Upper lobe of left lung (tissue), 6 donors: ENCODE measurements around the gene ADNP. TPM values are rescaled to one million over a fixed set of nuclear protein-coding genes. Genes with fewer than 3 reads are reported as not detected.

Source experiments
- ATAC-seq, 2 donors: fragments of 200-7000 bp; cut with Tn5 transposase; one replicate each; pipeline ENCODE4 v1.9.1; 2022; ENCODE audit warnings: mild to moderate bottlenecking in 2 of 2, moderate library complexity in 2 of 2; ENCODE audit not compliant: low FRiP score in 2 of 2
- DNase-seq, 2 donors: peaks; one replicate each; pipeline ENCODE4 v3.0.0-alpha.2; 2019 to 2020
- H3K27ac ChIP-seq, 4 donors: fragments of 200-600 bp; sonication (generic); one replicate each; pipeline ENCODE4 v1.5.1; 2016 to 2019
- H3K27me3 ChIP-seq, 4 donors: fragments of 200-600 bp; sonication (generic); one replicate each; pipeline ENCODE4 v1.5.1; 2017 to 2019
- H3K36me3 ChIP-seq, 4 donors: fragments of 200-600 bp; sonication (generic); one replicate each; pipeline ENCODE4 v1.5.1; 2016 to 2019
- H3K4me1 ChIP-seq, 4 donors: fragments of 200-600 bp; sonication (generic); one replicate each; pipeline ENCODE4 v1.5.1; 2018 to 2019
- H3K4me3 ChIP-seq, 4 donors: fragments of 200-600 bp; sonication (generic); one replicate each; pipeline ENCODE4 v1.5.1; 2017 to 2019; ENCODE audit warnings: mild to moderate bottlenecking in 2 of 4, moderate library complexity in 1 of 4
- H3K9me3 ChIP-seq, 4 donors: fragments of 200-600 bp; sonication (generic); one replicate each; pipeline ENCODE4 v1.5.1; 2018 to 2019
- CTCF ChIP-seq, 6 experiments: fragments of 450-650 bp in 4 of 6; fragments of 200-600 bp in 2 of 6; sonication (generic) in 2 of 6; IDR thresholded peaks; one replicate each; pipeline ENCODE4 v1.5.1; 2016 to 2019; ENCODE audit warnings: antibody characterized with exemption in 6 of 6
- EP300 ChIP-seq, 4 donors: sonication (generic); formaldehyde crosslinking; IDR thresholded peaks; one replicate each; pipeline ENCODE4 v1.5.1; 2017; ENCODE audit warnings: antibody characterized with exemption in 4 of 4, control low read depth in 2 of 4
- POLR2A ChIP-seq, 4 donors: fragments of 450-650 bp; IDR thresholded peaks; one replicate each; pipeline ENCODE4 v1.5.1; 2016 to 2017; ENCODE audit warnings: antibody characterized with exemption in 4 of 4, mild to moderate bottlenecking in 2 of 4
- POLR2AphosphoS5 ChIP-seq, 2 donors: sonication (generic); formaldehyde crosslinking; IDR thresholded peaks; one replicate each; pipeline ENCODE4 v1.5.1; 2017; ENCODE audit warnings: antibody characterized with exemption in 2 of 2
- WGBS, 2 donors: methylation state at CpG; one replicate each; pipeline ENCODE4 v1.1.5; 2017 to 2018; 5-methylcytosine and 5-hydroxymethylcytosine counted together
- total RNA-seq, 6 donors: library from RNA; depleted of rRNA in 4 of 6; stranded (reverse); fragments of >200 nt in 4 of 6; gene quantifications; one replicate each; pipeline versions ENCODE4 v1.1.0 to v1.2.1, GENCODE V29; 2016 to 2021
- donor health status: DM: no; HTN: no; CAD: no; lungs with moderate emphysema.
- donor health status: DM: no; HTN: yes; CAD: no; lungs with severe emphysema.

Gene ADNP
- total RNA-seq, 6 donors from 2014 or later = 27.3 to 72.6 (median 45.0) TPM

- H3K36me3 ChIP-seq = no peaks in the 10 kb centered on the region
- H3K4me3 ChIP-seq = no peak overlapping the region
- H3K4me1 ChIP-seq = peaks cover 47 to 69% (median 60%) of the 10 kb centered on the region in 4 donors
- no peak for TF ChIP-seq EP300 (IDR thresholded peaks at IDR 0.05)
- TF ChIP-seq POLR2A (IDR thresholded peaks at IDR 0.05) = no peak
- TF ChIP-seq CTCF (IDR thresholded peaks at IDR 0.05) = no peak
- no peak for TF ChIP-seq POLR2AphosphoS5 (IDR thresholded peaks at IDR 0.05)
- no peaks in the 10 kb centered on the region for H3K9me3 ChIP-seq
- 44 to 45% methylated on average over 3 of the region's 3 CpGs for WGBS, 2 donors
- peak overlapping the region in 1 of 4 donors; percentile 14 for H3K27ac ChIP-seq
- ATAC-seq = no peak
- H3K27me3 ChIP-seq = no peaks in the 10 kb centered on the region
- no peak for DNase-seq
These were observed 15.8 kb downstream of the ADNP start for GRCh38 chr20:50915424-50915823.

GRCh38 chr20:50913690-50914375 lies 17.4 kb downstream of the ADNP start:
- peaks cover 38 to 55% (median 50%) of the 10 kb centered on the region in 4 donors for H3K4me1 ChIP-seq

GRCh38 chr20:50911716-50912115 lies 19.5 kb downstream of the ADNP start:
- H3K9me3 ChIP-seq = no peaks in the 10 kb centered on the region
- H3K27me3 ChIP-seq = no peaks in the 10 kb centered on the region
- 70 to 74% methylated on average over 1 of the region's 1 CpG for WGBS, 2 donors
- TF ChIP-seq POLR2AphosphoS5 (IDR thresholded peaks at IDR 0.05) (no peak), CTCF (IDR thresholded peaks at IDR 0.05) (no peak), EP300 (IDR thresholded peaks at IDR 0.05) (no peak), POLR2A (IDR thresholded peaks at IDR 0.05) (no peak)
- H3K4me3 ChIP-seq = no peak overlapping the region
- ATAC-seq (no peak), DNase-seq (no peak)
- peaks cover 35 to 40% (median 38%) of the 10 kb centered on the region in 4 donors for H3K4me1 ChIP-seq
- H3K36me3 ChIP-seq = no peaks in the 10 kb centered on the region
- H3K27ac ChIP-seq = no peak overlapping the region

More at GRCh38 chr20:50913690-50914375, 17.4 kb downstream of the ADNP start:
- WGBS, 2 donors = 66 to 71% methylated on average over 2 of the region's 2 CpGs
- no peak overlapping the region for H3K4me3 ChIP-seq
- no peaks in the 10 kb centered on the region for H3K36me3 ChIP-seq
- no peak for TF ChIP-seq POLR2A (IDR thresholded peaks at IDR 0.05)
- no peak for TF ChIP-seq EP300 (IDR thresholded peaks at IDR 0.05)
- TF ChIP-seq CTCF (IDR thresholded peaks at IDR 0.05) = no peak
- TF ChIP-seq POLR2AphosphoS5 (IDR thresholded peaks at IDR 0.05) = no peak
- H3K27ac ChIP-seq = no peak overlapping the region
- no peak for DNase-seq
- no peaks in the 10 kb centered on the region for H3K27me3 ChIP-seq
- H3K9me3 ChIP-seq = no peaks in the 10 kb centered on the region
- ATAC-seq = peak in 1 of 2 donors; percentile 66

GRCh38 chr20:50911030-50911429 lies 20.2 kb downstream of the ADNP start:
- ATAC-seq = no peak
- Histone ChIP-seq H3K4me3 (no peak overlapping the region), H3K27me3 (no peaks in the 10 kb centered on the region), H3K4me1 (peaks cover 28 to 33% (median 31%) of the 10 kb centered on the region in 4 donors), H3K27ac (no peak overlapping the region), H3K36me3 (no peaks in the 10 kb centered on the region), H3K9me3 (no peaks in the 10 kb centered on the region)
- TF ChIP-seq POLR2A (IDR thresholded peaks at IDR 0.05) (no peak), CTCF (IDR thresholded peaks at IDR 0.05) (no peak), POLR2AphosphoS5 (IDR thresholded peaks at IDR 0.05) (no peak)
- no peak for DNase-seq
- WGBS, 2 donors = 75 to 82% methylated on average over 3 of the region's 3 CpGs

- Histone ChIP-seq H3K27ac (no peak overlapping the region), H3K27me3 (no peaks in the 10 kb centered on the region), H3K4me3 (no peak overlapping the region), H3K9me3 (no peaks in the 10 kb centered on the region), H3K4me1 (peaks cover 16 to 25% (median 18%) of the 10 kb centered on the region in 4 donors), H3K36me3 (no peaks in the 10 kb centered on the region)
- no peak for TF ChIP-seq POLR2AphosphoS5 (IDR thresholded peaks at IDR 0.05)
- WGBS, 2 donors = 87 to 92% methylated on average over 3 of the region's 3 CpGs
- ATAC-seq = no peak
- DNase-seq = no peak
These were observed 21.8 kb downstream of the ADNP start for GRCh38 chr20:50909413-50909812.
